ENCODE measurements around the gene IL18BP. TPM values are rescaled to one million over a fixed set of nuclear protein-coding genes. Genes with fewer than 3 reads are reported as not detected.
A peak's percentile ranks its signal among the peaks of the same experiment; 100 is the strongest.

The IL18BP gene
- total and polyA plus RNA-seq, 9 of the 15 experiments (the other 6 are each of a cell fraction or from before 2014, with no cell fraction given) = 0.34 to 9.4 (median 3.2) TPM

DNA sequence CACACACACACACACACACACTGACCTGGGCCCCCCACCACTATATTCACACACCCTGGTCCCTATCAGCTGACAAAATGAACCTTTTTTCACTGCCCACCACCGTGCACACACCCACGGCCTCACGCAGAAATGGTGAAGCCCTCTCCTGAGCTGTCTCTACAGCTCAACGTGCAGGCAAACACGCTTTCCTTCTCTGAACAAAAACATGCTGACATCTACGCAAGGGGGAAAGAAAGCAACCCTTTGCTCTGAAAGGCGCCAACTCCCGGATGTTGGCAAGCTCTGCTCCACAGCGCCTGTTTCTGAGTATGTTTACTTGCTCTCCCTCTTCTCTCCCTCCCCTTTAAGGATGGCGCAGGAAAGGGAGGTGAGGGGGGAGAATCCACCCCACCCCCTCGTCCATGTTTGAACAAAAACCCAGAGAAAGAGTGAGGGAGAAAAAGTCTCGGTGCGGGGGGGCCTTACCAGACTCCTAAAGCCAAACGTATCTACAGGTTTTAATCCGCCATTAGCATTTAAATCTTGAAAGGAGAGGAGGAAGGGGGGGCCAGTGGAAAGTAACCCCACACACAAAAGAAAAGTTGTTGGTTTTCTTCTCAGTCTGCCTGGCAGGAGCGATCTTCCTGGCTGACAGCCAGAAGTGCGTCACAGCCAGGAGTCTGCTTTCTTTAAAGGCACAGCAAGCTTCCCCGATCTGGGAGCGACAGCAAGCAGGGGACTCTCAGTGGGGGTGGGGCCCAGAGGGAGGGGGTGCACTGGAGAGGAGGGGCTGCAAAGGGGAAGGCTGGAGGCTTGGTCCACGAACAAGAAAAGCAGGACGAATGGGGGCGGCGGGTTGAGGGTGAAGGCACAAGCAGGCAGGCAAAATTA, 42.0 kb downstream of the IL18BP start (continued):
- TF ChIP-seq PHF8 (IDR thresholded peaks at IDR 0.05; ENCODE audit: borderline replicate concordance, low read length) (peak; percentile 30; the same call in 1 of the 2 replicates), HDAC6 (IDR thresholded peaks at IDR 0.05; ENCODE audit: low read depth, low read length) (no peak), FOXK2 (conservative IDR thresholded peaks at IDR 0.05 in 1 of 2, IDR thresholded peaks at IDR 0.05 in 1 of 2; ENCODE audit: low read depth in 2 of 2) (peak in 1 of 2 experiments; percentile 13; a peak in 1 of 4 replicates), NCOA1 (IDR thresholded peaks at IDR 0.05; ENCODE audit: low read depth) (no peak), MAZ (CRISPR knock-in tag; conservative IDR thresholded peaks at IDR 0.05 in 1 of 2, IDR thresholded peaks at IDR 0.05 in 1 of 2) (peak; percentile 28 to 46; a peak in 2 of 4 replicates), FOXM1 (IDR thresholded peaks at IDR 0.05; ENCODE audit: low read depth) (peak; percentile 70), FOXM1 (CRISPR knock-in tag; IDR thresholded peaks at IDR 0.05; ENCODE audit: low read depth) (no peak), SMAD2 (IDR thresholded peaks at IDR 0.05; ENCODE audit: low read depth, low read length) (no peak), NR2F6 (CRISPR knock-in tag; IDR thresholded peaks at IDR 0.05) (no peak), SREBF1 (IDR thresholded peaks at IDR 0.05; ENCODE audit: borderline replicate concordance, low read depth, low read length) (no peak), ATF1 (CRISPR knock-in tag; IDR thresholded peaks at IDR 0.05) (no peak), ATF1 (tag; IDR thresholded peaks at IDR 0.05) (peak; percentile 84), ZNF311 (CRISPR knock-in tag; IDR thresholded peaks at IDR 0.05) (no peak), ZBTB7A (IDR thresholded peaks at IDR 0.05; ENCODE audit: borderline replicate concordance, control insufficient read depth, low read depth, low read length) (no peak), CBX5 (IDR thresholded peaks at IDR 0.05; ENCODE audit: borderline replicate concordance, low read depth) (no peak), GATA2 (CRISPR knock-in tag; IDR thresholded peaks at IDR 0.05) (no peak), ZBTB17 (CRISPR knock-in tag; IDR thresholded peaks at IDR 0.05) (no peak)
- TF ChIP-seq, protein P1, sequence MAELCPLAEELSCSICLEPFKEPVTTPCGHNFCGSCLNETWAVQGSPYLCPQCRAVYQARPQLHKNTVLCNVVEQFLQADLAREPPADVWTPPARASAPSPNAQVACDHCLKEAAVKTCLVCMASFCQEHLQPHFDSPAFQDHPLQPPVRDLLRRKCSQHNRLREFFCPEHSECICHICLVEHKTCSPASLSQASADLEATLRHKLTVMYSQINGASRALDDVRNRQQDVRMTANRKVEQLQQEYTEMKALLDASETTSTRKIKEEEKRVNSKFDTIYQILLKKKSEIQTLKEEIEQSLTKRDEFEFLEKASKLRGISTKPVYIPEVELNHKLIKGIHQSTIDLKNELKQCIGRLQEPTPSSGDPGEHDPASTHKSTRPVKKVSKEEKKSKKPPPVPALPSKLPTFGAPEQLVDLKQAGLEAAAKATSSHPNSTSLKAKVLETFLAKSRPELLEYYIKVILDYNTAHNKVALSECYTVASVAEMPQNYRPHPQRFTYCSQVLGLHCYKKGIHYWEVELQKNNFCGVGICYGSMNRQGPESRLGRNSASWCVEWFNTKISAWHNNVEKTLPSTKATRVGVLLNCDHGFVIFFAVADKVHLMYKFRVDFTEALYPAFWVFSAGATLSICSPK (IDR thresholded peaks at IDR 0.05; ENCODE audit: borderline replicate concordance) = no peak
- TF ChIP-seq, protein P2, sequence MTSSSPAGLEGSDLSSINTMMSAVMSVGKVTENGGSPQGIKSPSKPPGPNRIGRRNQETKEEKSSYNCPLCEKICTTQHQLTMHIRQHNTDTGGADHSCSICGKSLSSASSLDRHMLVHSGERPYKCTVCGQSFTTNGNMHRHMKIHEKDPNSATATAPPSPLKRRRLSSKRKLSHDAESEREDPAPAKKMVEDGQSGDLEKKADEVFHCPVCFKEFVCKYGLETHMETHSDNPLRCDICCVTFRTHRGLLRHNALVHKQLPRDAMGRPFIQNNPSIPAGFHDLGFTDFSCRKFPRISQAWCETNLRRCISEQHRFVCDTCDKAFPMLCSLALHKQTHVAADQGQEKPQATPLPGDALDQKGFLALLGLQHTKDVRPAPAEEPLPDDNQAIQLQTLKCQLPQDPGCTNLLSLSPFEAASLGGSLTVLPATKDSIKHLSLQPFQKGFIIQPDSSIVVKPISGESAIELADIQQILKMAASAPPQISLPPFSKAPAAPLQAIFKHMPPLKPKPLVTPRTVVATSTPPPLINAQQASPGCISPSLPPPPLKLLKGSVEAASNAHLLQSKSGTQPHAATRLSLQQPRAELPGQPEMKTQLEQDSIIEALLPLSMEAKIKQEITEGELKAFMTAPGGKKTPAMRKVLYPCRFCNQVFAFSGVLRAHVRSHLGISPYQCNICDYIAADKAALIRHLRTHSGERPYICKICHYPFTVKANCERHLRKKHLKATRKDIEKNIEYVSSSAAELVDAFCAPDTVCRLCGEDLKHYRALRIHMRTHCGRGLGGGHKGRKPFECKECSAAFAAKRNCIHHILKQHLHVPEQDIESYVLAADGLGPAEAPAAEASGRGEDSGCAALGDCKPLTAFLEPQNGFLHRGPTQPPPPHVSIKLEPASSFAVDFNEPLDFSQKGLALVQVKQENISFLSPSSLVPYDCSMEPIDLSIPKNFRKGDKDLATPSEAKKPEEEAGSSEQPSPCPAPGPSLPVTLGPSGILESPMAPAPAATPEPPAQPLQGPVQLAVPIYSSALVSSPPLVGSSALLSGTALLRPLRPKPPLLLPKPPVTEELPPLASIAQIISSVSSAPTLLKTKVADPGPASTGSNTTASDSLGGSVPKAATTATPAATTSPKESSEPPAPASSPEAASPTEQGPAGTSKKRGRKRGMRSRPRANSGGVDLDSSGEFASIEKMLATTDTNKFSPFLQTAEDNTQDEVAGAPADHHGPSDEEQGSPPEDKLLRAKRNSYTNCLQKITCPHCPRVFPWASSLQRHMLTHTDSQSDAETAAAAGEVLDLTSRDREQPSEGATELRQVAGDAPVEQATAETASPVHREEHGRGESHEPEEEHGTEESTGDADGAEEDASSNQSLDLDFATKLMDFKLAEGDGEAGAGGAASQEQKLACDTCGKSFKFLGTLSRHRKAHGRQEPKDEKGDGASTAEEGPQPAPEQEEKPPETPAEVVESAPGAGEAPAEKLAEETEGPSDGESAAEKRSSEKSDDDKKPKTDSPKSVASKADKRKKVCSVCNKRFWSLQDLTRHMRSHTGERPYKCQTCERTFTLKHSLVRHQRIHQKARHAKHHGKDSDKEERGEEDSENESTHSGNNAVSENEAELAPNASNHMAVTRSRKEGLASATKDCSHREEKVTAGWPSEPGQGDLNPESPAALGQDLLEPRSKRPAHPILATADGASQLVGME (CRISPR knock-in tag; IDR thresholded peaks at IDR 0.05) = no peak
